HCT116 (cell line): ENCODE measurements around the gene ZBTB24. TPM values are rescaled to one million over a fixed set of nuclear protein-coding genes. Genes with fewer than 3 reads are reported as not detected.

Source experiments
- ATAC-seq: fragments of 200-7000 bp; cut with Tn5 transposase; 2 replicates; pipeline ENCODE4 v1.9.1; 2020; ENCODE audit warnings: mild to moderate bottlenecking, moderate library complexity
- BruUV-seq: library from RNA; stranded (reverse); fragments of 400-500 nt; replicated peaks from 2 replicates; lab custom pipeline; 2021; lab: Mats Ljungman, UMichigan
- CTCF ChIA-PET: fragments of 300-600 bp; sonication (Branson Sonifier 250); formaldehyde crosslinking; loops from one replicate; lab custom pipeline; 2021; ENCODE audit warnings: antibody characterized with exemption; lab: Charles Lee
- POLR2A ChIA-PET: fragments of 300-600, 350-600 bp; sonication (Branson Sonifier 250); formaldehyde crosslinking; loops from one replicate; lab custom pipeline; 2021; ENCODE audit warnings: antibody characterized with exemption; lab: Charles Lee
- RAD21 ChIA-PET, 2 experiments: fragments of 300-600 bp; sonication (Branson Sonifier 250); formaldehyde crosslinking; loops; one replicate each; lab custom pipeline; 2023; ENCODE audit warnings: low total read pairs in 2 of 2; ENCODE audit not compliant: uncharacterized antibody in 2 of 2, unreplicated experiment in 2 of 2, low non-redundant PET in 1 of 2; lab: Charles Lee
- DNase-seq: peaks from one replicate; pipeline ENCODE4 v3.0.0-alpha.2; 2010; ENCODE audit warnings: low read depth, low spot score
- H2AFZ ChIP-seq: fragments of 200-600 bp; shearing (Covaris generic), sonication (generic); 2 replicates; pipeline ENCODE4 v1.6.1; 2017; ENCODE audit warnings: low read depth, mixed run types, mixed read lengths, antibody characterized with exemption, low read length; ENCODE audit not compliant: poor library complexity, severe bottlenecking
- H3K27ac ChIP-seq: 2 replicates; pipeline ENCODE4 v1.5.1; 2012; ENCODE audit warnings: low read depth, low read length
- H3K27me3 ChIP-seq: fragments of 200-600 bp; sonication (generic); 2 replicates; pipeline ENCODE4 v1.6.1; 2016; ENCODE audit warnings: mixed run types, low read length, mixed read lengths; ENCODE audit not compliant: insufficient read depth
- H3K36me3 ChIP-seq, 2 experiments: fragments of 200-500 bp in 1 of 2; fragments of 200-600 bp in 1 of 2; sonication (Bioruptor generic) in 1 of 2; sonication (generic) in 1 of 2; 2 replicates each; pipeline versions ENCODE4 v1.5.1 to v1.6.1; 2014 to 2016; ENCODE audit warnings: low read length in 2 of 2, inconsistent platforms in 1 of 2, mixed read lengths in 1 of 2, mixed run types in 1 of 2; ENCODE audit not compliant: insufficient read depth in 2 of 2, control insufficient read depth in 1 of 2
- H3K4me1 ChIP-seq, 2 experiments: fragments of 200-600 bp in 1 of 2; sonication (generic) in 1 of 2; 2 replicates each; pipeline versions ENCODE4 v1.5.1 to v1.6.1; 2012 to 2017; ENCODE audit warnings: low read length in 2 of 2, inconsistent platforms in 1 of 2, mild to moderate bottlenecking in 1 of 2, mixed read lengths in 1 of 2, mixed run types in 1 of 2, moderate library complexity in 1 of 2; ENCODE audit not compliant: insufficient read depth in 2 of 2, control insufficient read depth in 1 of 2
- H3K4me2 ChIP-seq: fragments of 200-600 bp; sonication (generic); 2 replicates; pipeline ENCODE4 v1.6.1; 2017; ENCODE audit warnings: mixed run types, low read length, mixed read lengths
- H3K4me3 ChIP-seq, 2 experiments: fragments of 200-600 bp in 1 of 2; sonication (generic) in 1 of 2; replicated peaks in 1 of 2; 2 replicates each; pipeline ENCODE4 v1.5.1; 2011 to 2016; ENCODE audit warnings: low read length in 2 of 2, control low read depth in 1 of 2, low read depth in 1 of 2, mild to moderate bottlenecking in 1 of 2, mixed read lengths in 1 of 2, mixed run types in 1 of 2
- H3K79me2 ChIP-seq: fragments of 200-600 bp; sonication (generic); 2 replicates; pipeline ENCODE4 v1.6.1; 2017; ENCODE audit warnings: mild to moderate bottlenecking, mixed run types, low read length, moderate library complexity, mixed read lengths; ENCODE audit not compliant: insufficient read depth
- H3K9ac ChIP-seq: fragments of 200-600 bp; sonication (generic); 2 replicates; pipeline ENCODE4 v1.6.1; 2016; ENCODE audit warnings: low read length, mixed read lengths
- H3K9me2 ChIP-seq: fragments of 200-600 bp; sonication (generic), shearing (Covaris generic); 2 replicates; pipeline ENCODE4 v1.6.1; 2017; ENCODE audit warnings: mixed run types, mild to moderate bottlenecking, moderate library complexity; ENCODE audit not compliant: insufficient read depth
- H3K9me3 ChIP-seq, 2 experiments: fragments of 200-500 bp in 1 of 2; fragments of 200-600 bp in 1 of 2; sonication (Bioruptor generic) in 1 of 2; sonication (generic) in 1 of 2; 2 replicates each; pipeline ENCODE4 v1.6.1; 2014 to 2017; ENCODE audit warnings: low read length in 2 of 2, mixed read lengths in 2 of 2, inconsistent platforms in 1 of 2, low read depth in 1 of 2, mild to moderate bottlenecking in 1 of 2, mixed run types in 1 of 2, moderate library complexity in 1 of 2; ENCODE audit not compliant: control insufficient read depth in 1 of 2, insufficient read depth in 1 of 2
- H4K20me1 ChIP-seq: fragments of 200-600 bp; sonication (generic), shearing (Covaris generic); 2 replicates; pipeline ENCODE4 v1.6.1; 2017; ENCODE audit warnings: mixed run types, mild to moderate bottlenecking, moderate library complexity; ENCODE audit not compliant: insufficient read depth
- CEBPB ChIP-seq: IDR thresholded peaks from 2 replicates; pipeline ENCODE4 v1.6.1; 2012; ENCODE audit warnings: low read depth
- EGR1 ChIP-seq: IDR thresholded peaks from 2 replicates; pipeline ENCODE4 v1.6.1; 2012; ENCODE audit warnings: low read depth
- ELF1 ChIP-seq: IDR thresholded peaks from 2 replicates; pipeline ENCODE4 v1.6.1; 2012; ENCODE audit warnings: low read depth, borderline replicate concordance
- EZH2phosphoT487 ChIP-seq: fragments of 200-600 bp; IDR thresholded peaks from 2 replicates; pipeline ENCODE4 v1.6.1; 2018; ENCODE audit warnings: antibody characterized with exemption, borderline replicate concordance
- JUND ChIP-seq: IDR thresholded peaks from 2 replicates; pipeline ENCODE4 v1.6.1; 2012
- POLR2A ChIP-seq: IDR thresholded peaks from 2 replicates; pipeline ENCODE4 v1.7.0; 2011; ENCODE audit warnings: borderline replicate concordance; ENCODE audit not compliant: insufficient read depth, insufficient read length; ENCODE audit errors: extremely low read depth
- SP1 ChIP-seq: IDR thresholded peaks from 2 replicates; pipeline ENCODE4 v1.6.1; 2012; ENCODE audit warnings: low read depth
- TCF7L2 ChIP-seq: IDR thresholded peaks from 2 replicates; pipeline ENCODE4 v1.7.0; 2011; ENCODE audit warnings: borderline replicate concordance, inconsistent platforms; ENCODE audit not compliant: insufficient read depth, insufficient read length; ENCODE audit errors: extremely low read depth
- ZBTB33 ChIP-seq: IDR thresholded peaks from 2 replicates; pipeline ENCODE4 v1.6.1; 2011; ENCODE audit warnings: mild to moderate bottlenecking, low read length, moderate library complexity; ENCODE audit not compliant: insufficient replicate concordance; ENCODE audit errors: extremely low read depth
- ZFX ChIP-seq: fragments of 450-650 bp; IDR thresholded peaks from 2 replicates; pipeline ENCODE4 v1.6.1; 2017
- ZNF274 ChIP-seq: fragments of 200-500 bp; sonication (Bioruptor generic); IDR thresholded peaks from 2 replicates; pipeline ENCODE4 v1.6.1; 2014; ENCODE audit warnings: mild to moderate bottlenecking, low read depth, low read length, inconsistent platforms
- intact Hi-C: fragments of 100-400 bp; cut with micrococcal nuclease; formaldehyde crosslinking; loops from 2 replicates; pipeline ENCODE4 v1.10.0; 2022
- total RNA-seq: library from RNA; stranded (reverse); gene quantifications from one replicate; pipeline ENCODE4 v1.2.1, GENCODE V29; 2021; ENCODE audit not compliant: unreplicated experiment

The ZBTB24 gene
- total RNA-seq, 1 experiment from 2014 or later: 11.3 TPM

GRCh38 chr6:109486068-109486467 lies 3.0 kb upstream of the ZBTB24 start:
- CTCF ChIA-PET: no interaction called here
- RAD21 ChIA-PET: no interaction called here
- intact Hi-C loops: no loop called here
- H3K36me3 ChIP-seq: peaks cover 4 to 8% of the 10 kb centered on the region in 2 experiments; a peak in 3 of 4 replicates
- DNase-seq (no peak), ATAC-seq (no peak)
- no peak overlapping the region for H3K27ac ChIP-seq
- BruUV-seq: no TSS peak
- H3K9ac ChIP-seq: no peak overlapping the region
- no peaks in the 10 kb centered on the region for H3K9me3 ChIP-seq
- H3K4me3 ChIP-seq: no peak overlapping the region
- no peaks in the 10 kb centered on the region for H3K27me3 ChIP-seq
- no peaks in the 10 kb centered on the region for H4K20me1 ChIP-seq
- H3K4me2 ChIP-seq: no peak overlapping the region
- peaks cover 4 to 15% of the 10 kb centered on the region in 2 experiments; a peak in 3 of 4 replicates for H3K4me1 ChIP-seq
- POLR2A ChIA-PET: no interaction called here
- peaks cover 17% of the 10 kb centered on the region for H3K79me2 ChIP-seq
- H2AFZ ChIP-seq: no peak overlapping the region
- TF ChIP-seq POLR2A (no peak), ZFX (no peak), ZNF274 (no peak), EGR1 (no peak), SP1 (no peak), JUND (no peak), TCF7L2 (no peak), ELF1 (no peak), CEBPB (no peak), ZBTB33 (no peak), EZH2phosphoT487 (no peak)
- no peaks in the 10 kb centered on the region for H3K9me2 ChIP-seq
